NB4 (cell line): ENCODE measurements around the gene ENPP6.

Experiments
- DNase-seq: peaks from one replicate; pipeline ENCODE4 v3.0.0; 2010; ENCODE audit warnings: low read depth
- H3K4me3 ChIP-seq: one replicate; pipeline ENCODE4 v1.5.1; 2011; ENCODE audit warnings: mild to moderate bottlenecking, low read depth, low read length, moderate library complexity
- MYC ChIP-seq: IDR thresholded peaks from 2 replicates; pipeline ENCODE4 v1.6.1; 2011; ENCODE audit warnings: low read depth, low read length
- POLR2A ChIP-seq: IDR thresholded peaks from 2 replicates; pipeline ENCODE4 v1.6.1; 2011; ENCODE audit warnings: mild to moderate bottlenecking; ENCODE audit not compliant: insufficient read length; ENCODE audit errors: extremely low read depth
- TF ChIP-seq, protein P1 (sequence below): IDR thresholded peaks from one replicate; pipeline ENCODE4 v1.5.1; 2012; ENCODE audit warnings: low read depth, low read length
- TF ChIP-seq, protein P2 (sequence below): IDR thresholded peaks from 2 replicates; pipeline ENCODE4 v1.6.1; 2011; ENCODE audit warnings: low read depth, low read length

The ENPP6 gene

DNA sequence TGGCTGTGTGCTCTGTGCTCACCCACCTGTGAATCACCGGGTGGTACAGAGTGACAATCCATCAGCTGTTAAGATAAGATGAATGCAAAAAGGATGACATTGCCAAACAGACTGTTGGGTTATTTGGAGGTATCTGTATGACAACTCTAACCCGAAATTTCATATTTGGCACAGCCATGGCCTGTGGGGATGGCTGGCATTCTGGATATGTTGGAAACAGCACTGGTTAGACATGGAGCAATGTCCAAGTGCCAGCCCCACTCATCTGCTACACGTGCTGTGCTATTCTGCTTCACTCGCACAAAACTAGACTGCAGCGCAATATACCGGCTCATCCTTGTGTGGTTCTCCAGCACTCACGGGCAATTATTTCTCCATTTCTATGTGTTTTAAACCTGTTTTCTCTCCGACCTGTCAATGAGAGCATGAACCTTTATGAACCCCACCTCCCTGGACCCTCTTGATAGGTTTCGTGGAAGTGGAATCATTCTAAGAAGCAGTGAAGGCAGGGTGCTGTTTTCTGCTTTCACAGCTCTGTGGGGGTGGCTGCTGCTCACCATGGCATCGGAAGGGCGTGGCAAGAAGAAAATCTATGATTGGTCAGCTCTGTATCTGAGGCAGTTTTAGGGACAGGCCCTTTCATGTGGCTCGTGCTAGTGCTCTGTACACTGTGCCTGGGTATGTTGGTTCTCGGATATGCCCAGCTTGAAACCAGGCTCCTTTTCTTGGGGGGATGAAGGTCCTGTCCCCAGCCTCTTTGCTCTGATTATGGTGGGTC is 94.9 kb downstream of the ENPP6 start:
- TF ChIP-seq, protein P1, sequence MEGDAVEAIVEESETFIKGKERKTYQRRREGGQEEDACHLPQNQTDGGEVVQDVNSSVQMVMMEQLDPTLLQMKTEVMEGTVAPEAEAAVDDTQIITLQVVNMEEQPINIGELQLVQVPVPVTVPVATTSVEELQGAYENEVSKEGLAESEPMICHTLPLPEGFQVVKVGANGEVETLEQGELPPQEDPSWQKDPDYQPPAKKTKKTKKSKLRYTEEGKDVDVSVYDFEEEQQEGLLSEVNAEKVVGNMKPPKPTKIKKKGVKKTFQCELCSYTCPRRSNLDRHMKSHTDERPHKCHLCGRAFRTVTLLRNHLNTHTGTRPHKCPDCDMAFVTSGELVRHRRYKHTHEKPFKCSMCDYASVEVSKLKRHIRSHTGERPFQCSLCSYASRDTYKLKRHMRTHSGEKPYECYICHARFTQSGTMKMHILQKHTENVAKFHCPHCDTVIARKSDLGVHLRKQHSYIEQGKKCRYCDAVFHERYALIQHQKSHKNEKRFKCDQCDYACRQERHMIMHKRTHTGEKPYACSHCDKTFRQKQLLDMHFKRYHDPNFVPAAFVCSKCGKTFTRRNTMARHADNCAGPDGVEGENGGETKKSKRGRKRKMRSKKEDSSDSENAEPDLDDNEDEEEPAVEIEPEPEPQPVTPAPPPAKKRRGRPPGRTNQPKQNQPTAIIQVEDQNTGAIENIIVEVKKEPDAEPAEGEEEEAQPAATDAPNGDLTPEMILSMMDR: no peak
- TF ChIP-seq, protein P2, sequence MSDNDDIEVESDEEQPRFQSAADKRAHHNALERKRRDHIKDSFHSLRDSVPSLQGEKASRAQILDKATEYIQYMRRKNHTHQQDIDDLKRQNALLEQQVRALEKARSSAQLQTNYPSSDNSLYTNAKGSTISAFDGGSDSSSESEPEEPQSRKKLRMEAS: no peak
- TF ChIP-seq MYC (no peak), POLR2A (no peak)
- H3K4me3 ChIP-seq: no peak overlapping the region
- DNase-seq: no peak

DNA sequence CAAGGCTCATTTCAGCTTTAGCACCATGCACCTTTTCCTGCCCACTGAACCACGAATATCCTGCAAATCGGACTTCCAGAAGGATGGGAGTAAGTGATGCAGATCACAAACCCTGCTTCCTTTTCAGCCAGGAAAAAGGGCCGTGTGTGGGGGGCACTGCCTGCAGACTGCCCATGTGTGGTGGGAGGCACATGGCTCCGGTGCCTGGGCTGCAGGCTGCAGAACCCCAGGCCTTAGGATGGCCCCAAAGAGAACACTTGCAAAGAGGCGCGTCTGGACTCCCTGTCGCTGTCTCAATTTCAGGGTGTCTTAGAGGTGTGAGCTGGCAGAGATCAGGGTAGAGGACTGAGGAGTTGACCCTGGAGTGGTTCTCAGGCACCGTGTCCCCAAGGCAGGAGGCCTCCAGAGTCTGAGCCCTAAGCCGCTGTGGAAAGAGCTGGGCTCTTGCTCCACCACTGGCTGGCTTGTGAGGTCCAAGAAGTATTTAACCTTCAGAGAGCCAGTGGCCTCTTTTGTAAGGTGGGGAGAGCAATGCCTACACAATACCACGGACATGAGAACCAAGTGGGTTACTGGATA is 97.0 kb downstream of the ENPP6 start:
- no peak overlapping the region for H3K4me3 ChIP-seq
- no peak for DNase-seq
- TF ChIP-seq MYC: no peak
- no peak for TF ChIP-seq POLR2A
- TF ChIP-seq, protein P2: no peak

DNA sequence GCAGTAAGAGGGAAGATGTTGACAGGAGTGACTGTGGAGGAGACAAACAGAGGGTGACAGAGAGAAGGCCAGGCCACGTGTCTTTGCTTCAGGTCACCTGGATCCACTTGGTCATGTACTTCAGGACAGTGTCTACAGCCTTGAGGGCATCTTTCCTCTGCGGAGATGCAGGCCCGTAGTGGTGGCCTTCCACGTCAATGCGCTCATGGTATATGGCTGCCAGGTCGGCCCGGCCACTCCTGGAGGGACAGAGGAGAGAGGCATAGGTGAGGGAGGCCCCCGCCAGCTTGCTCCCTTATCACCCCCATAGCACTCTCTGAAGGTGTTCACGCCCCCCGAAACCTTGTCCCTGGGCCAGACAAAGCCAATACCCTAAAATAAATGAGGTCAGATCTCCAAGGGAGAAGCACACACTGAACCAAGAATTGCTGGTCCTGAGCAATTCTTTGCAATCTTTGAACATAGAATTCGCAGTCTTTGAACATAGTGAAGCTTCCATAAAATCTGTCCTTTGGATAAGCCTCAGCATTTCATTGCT is 99.9 kb downstream of the ENPP6 start:
- H3K4me3 ChIP-seq: no peak overlapping the region
- TF ChIP-seq POLR2A: no peak
- TF ChIP-seq, protein P2: no peak
- DNase-seq: no peak

DNA sequence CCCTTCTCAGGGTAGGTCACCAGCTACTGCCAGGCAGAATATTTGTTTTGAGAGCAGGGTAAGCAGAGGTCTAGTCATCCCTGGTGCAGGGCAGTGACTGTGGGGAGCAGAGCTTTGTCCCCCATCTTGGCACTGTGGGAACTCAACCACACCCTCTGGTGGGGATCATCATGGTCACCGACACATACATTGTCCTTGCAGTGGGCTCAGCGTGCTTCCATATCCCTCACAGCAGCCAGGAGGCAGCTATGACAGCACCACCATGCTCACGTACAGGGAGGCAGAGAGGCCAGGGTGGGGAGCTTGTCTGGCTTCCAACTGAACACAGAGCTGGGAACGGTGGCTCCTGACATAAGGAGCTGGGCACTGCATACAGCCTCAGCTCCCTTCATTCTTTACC is 102.3 kb downstream of the ENPP6 start:
- no peak for DNase-seq
- TF ChIP-seq, protein P1: no peak
- TF ChIP-seq MYC: no peak
- no peak for TF ChIP-seq POLR2A
- TF ChIP-seq, protein P2: no peak
- no peak overlapping the region for H3K4me3 ChIP-seq

DNA sequence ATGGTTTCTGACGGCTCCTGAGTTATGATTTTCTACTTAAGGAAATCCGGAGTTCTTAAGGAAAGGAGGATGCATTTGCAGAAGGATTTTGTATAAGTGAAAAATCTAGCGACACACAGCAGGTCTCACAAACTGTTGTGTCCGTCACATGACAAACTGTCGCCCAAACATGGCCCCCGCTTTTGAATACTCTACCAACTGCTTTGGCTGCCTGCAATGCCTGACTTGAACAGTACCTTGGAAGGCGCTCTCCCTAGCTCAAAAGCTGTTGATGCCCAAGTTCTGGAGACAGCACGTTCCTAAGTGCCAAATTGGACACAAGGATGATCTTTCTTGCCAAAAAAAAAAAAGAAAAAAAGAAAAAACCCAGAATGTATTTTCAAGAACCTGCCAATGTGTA is 103.2 kb downstream of the ENPP6 start:
- TF ChIP-seq, protein P1: no peak
- TF ChIP-seq, protein P2: no peak
- TF ChIP-seq MYC (no peak), POLR2A (no peak)
- no peak overlapping the region for H3K4me3 ChIP-seq
- no peak for DNase-seq

DNA sequence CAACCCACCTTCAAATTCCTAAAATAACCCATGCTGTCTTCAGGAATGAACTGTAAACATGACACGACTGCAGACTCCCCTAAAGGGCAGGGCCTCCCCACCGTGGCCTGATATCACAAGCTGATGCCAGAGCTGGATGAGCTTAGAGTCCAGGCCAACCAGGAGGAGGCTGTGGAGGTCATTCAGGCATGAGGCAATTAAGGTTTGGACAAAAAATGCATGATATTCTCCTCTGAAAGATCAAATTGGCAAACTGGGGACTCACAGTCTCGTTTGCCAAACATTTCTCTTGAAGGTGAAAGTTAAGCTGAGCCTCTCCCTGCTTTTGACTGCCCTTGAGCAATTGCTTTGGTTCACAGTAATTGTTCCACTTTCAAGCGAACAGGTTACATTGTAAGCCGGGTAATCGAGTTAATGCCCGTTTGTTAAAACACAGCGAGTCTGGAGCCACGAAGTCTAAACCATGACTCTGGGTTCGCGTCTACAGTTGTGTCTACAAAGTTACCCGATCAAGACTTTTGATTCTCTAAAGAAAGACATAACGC is 105.6 kb downstream of the ENPP6 start:
- H3K4me3 ChIP-seq: no peak overlapping the region
- DNase-seq: no peak
- TF ChIP-seq, protein P1: no peak
- TF ChIP-seq MYC (no peak), POLR2A (no peak)
- TF ChIP-seq, protein P2: no peak
